ENCODE data around the gene F3.
A peak's percentile ranks its signal among the peaks of the same experiment; 100 is the strongest.

Gene F3

GRCh38 chr1:94526152-94526980, 15.2 kb downstream of the F3 start:
- no peak for DNase-seq

GRCh38 chr1:94524531-94524930, 17.0 kb downstream of the F3 start:
- DNase-seq, result no peak

GRCh38 chr1:94522304-94522703, 19.3 kb downstream of the F3 start:
- no peak for DNase-seq

- no peak for DNase-seq
Observed at GRCh38 chr1:94519351-94519750, 22.2 kb downstream of the F3 start.

GRCh38 chr1:94515296-94515947, 26.1 kb downstream of the F3 start:
- DNase-seq, result no peak

GRCh38 chr1:94514095-94514727, 27.3 kb downstream of the F3 start:
- DNase-seq, result no peak

GRCh38 chr1:94512816-94513215, 28.7 kb downstream of the F3 start:
- DNase-seq, result no peak

GRCh38 chr1:94504601-94505000, 37.0 kb downstream of the F3 start:
- no peak for DNase-seq

GRCh38 chr1:94503153-94503552, 38.4 kb downstream of the F3 start:
- no peak for DNase-seq

- DNase-seq, result no peak
Observed at GRCh38 chr1:94501935-94502334, 39.6 kb downstream of the F3 start.

- DNase-seq, result no peak
Observed at GRCh38 chr1:94501426-94501825, 40.1 kb downstream of the F3 start.

GRCh38 chr1:94496076-94496755, 45.3 kb downstream of the F3 start:
- DNase-seq, result no peak

- no peak for DNase-seq
Observed at GRCh38 chr1:94490556-94490955, 51.0 kb downstream of the F3 start.

- DNase-seq, result no peak
Observed at GRCh38 chr1:94486990-94487389, 54.6 kb downstream of the F3 start.

GRCh38 chr1:94481473-94481933, 60.1 kb downstream of the F3 start:
- DNase-seq, result peak; percentile 16

GRCh38 chr1:94479682-94480081, 61.9 kb downstream of the F3 start:
- DNase-seq, result no peak
